Panc1 (cell line): ENCODE measurements around the gene FUT8. TPM values are rescaled to one million over a fixed set of nuclear protein-coding genes. Genes with fewer than 3 reads are reported as not detected.

Experiments used
- ATAC-seq: fragments of 200-7000 bp; cut with Tn5 transposase; 2 replicates; pipeline ENCODE4 v1.9.1; 2020; ENCODE audit warnings: mild to moderate bottlenecking, moderate library complexity
- BruUV-seq: library from RNA; stranded (reverse); fragments of 400-500 nt; replicated peaks from 2 replicates; lab custom pipeline; 2021; lab: Mats Ljungman, UMichigan
- CTCF ChIA-PET: fragments of 300-600 bp; sonication (Branson Sonifier 250); formaldehyde crosslinking; loops from one replicate; lab custom pipeline; 2022; ENCODE audit warnings: antibody characterized with exemption; lab: Charles Lee
- POLR2A ChIA-PET: fragments of 300-600 bp; sonication (Branson Sonifier 250); formaldehyde crosslinking; loops from one replicate; lab custom pipeline; 2022; ENCODE audit warnings: antibody characterized with exemption; lab: Charles Lee
- DNase-seq: peaks from one replicate; pipeline ENCODE4 v3.0.0-alpha.2; 2010; ENCODE audit warnings: low read depth, low spot score
- H3K27ac ChIP-seq: 2 replicates; pipeline ENCODE4 v1.5.1; 2011; ENCODE audit warnings: mild to moderate bottlenecking, low read length, inconsistent platforms
- H3K27me3 ChIP-seq: fragments of 200-500 bp; sonication (Bioruptor generic); 2 replicates; pipeline ENCODE4 v1.6.0; 2014; ENCODE audit warnings: low read length, inconsistent platforms; ENCODE audit not compliant: control insufficient read depth, insufficient read depth
- H3K36me3 ChIP-seq: fragments of 200-500 bp; sonication (Bioruptor generic); 2 replicates; pipeline ENCODE4 v1.5.1; 2014; ENCODE audit warnings: inconsistent platforms, mild to moderate bottlenecking, low read length, moderate library complexity; ENCODE audit not compliant: control insufficient read depth, insufficient read depth
- H3K4me1 ChIP-seq: 2 replicates; pipeline ENCODE4 v1.5.1; 2011; ENCODE audit warnings: inconsistent platforms, mild to moderate bottlenecking, low read length, moderate library complexity; ENCODE audit not compliant: control insufficient read depth, insufficient read depth
- H3K4me3 ChIP-seq, 2 experiments: 2 replicates each; pipeline ENCODE4 v1.5.1; 2011 to 2012; ENCODE audit warnings: low read depth in 2 of 2, low read length in 2 of 2, mild to moderate bottlenecking in 2 of 2, inconsistent platforms in 1 of 2, moderate library complexity in 1 of 2
- H3K9me3 ChIP-seq: fragments of 200-500 bp; sonication (Bioruptor generic); 2 replicates; pipeline ENCODE4 v1.5.1; 2014; ENCODE audit warnings: low read depth, mild to moderate bottlenecking, inconsistent platforms, low read length, moderate library complexity; ENCODE audit not compliant: control insufficient read depth, insufficient read depth
- POLR2AphosphoS5 ChIP-seq: IDR thresholded peaks from 2 replicates; pipeline ENCODE4 v1.6.1; 2012; ENCODE audit warnings: mild to moderate bottlenecking, low read depth, low read length, moderate library complexity
- REST ChIP-seq, 2 experiments: IDR thresholded peaks; 2 replicates each; pipeline ENCODE4 v1.6.1; 2011 to 2012; ENCODE audit warnings: low read depth in 2 of 2, control low read depth in 1 of 2, low read length in 1 of 2, mild to moderate bottlenecking in 1 of 2, moderate library complexity in 1 of 2; ENCODE audit not compliant: insufficient read depth in 1 of 2
- SIN3A ChIP-seq: IDR thresholded peaks from 2 replicates; pipeline ENCODE4 v1.6.1; 2012; ENCODE audit warnings: low read depth, mild to moderate bottlenecking, low read length, moderate library complexity, borderline replicate concordance; ENCODE audit not compliant: insufficient read depth
- TCF7L2 ChIP-seq: IDR thresholded peaks from 2 replicates; pipeline ENCODE4 v1.6.1; 2011; ENCODE audit warnings: mild to moderate bottlenecking, low read depth, low read length, inconsistent platforms
- in situ Hi-C: cut with HindIII; loops from 2 replicates; pipeline ENCODE4 v1.10.0; 2016; ENCODE audit warnings: low sequenced_read_pairs, low pct_unique_long_range_greater_than_20kb
- intact Hi-C: fragments of 100-400 bp; cut with micrococcal nuclease; formaldehyde crosslinking; loops from one replicate; pipeline ENCODE4 v1.10.0; 2022; ENCODE audit not compliant: unreplicated experiment
- total RNA-seq: library from RNA; stranded (reverse); gene quantifications from one replicate; pipeline ENCODE4 v1.2.1, GENCODE V29; 2021; ENCODE audit not compliant: unreplicated experiment
- TF ChIP-seq, protein P1 (sequence below): fragments of 450-650 bp; IDR thresholded peaks from 2 replicates; pipeline ENCODE4 v1.5.1; 2017; ENCODE audit warnings: mild to moderate bottlenecking

The FUT8 gene
- total RNA-seq, 1 experiment from 2014 or later, result 31.4 TPM

- Histone ChIP-seq H3K4me3 (no peak overlapping the region), H3K9me3 (no peaks in the 10 kb centered on the region; the same call in 1 of the 2 replicates), H3K36me3 (no peaks in the 10 kb centered on the region), H3K27ac (no peak overlapping the region), H3K4me1 (no peaks in the 10 kb centered on the region), H3K27me3 (no peaks in the 10 kb centered on the region)
- ATAC-seq, result no peak
- in situ Hi-C loops, result no loop called here
- intact Hi-C loops, result no loop called here
- ChIA-PET CTCF (no interaction called here), POLR2A (no interaction called here)
- BruUV-seq, result no TSS peak
- no peak for TF ChIP-seq POLR2AphosphoS5
- TF ChIP-seq TCF7L2, result no peak
- TF ChIP-seq SIN3A, result no peak
- TF ChIP-seq REST (IDR thresholded peaks at IDR 0.05; ENCODE audit: insufficient read depth in 1 of 2, low read depth in 2 of 2, low read length in 1 of 2), result no peak
- TF ChIP-seq, protein P1, sequence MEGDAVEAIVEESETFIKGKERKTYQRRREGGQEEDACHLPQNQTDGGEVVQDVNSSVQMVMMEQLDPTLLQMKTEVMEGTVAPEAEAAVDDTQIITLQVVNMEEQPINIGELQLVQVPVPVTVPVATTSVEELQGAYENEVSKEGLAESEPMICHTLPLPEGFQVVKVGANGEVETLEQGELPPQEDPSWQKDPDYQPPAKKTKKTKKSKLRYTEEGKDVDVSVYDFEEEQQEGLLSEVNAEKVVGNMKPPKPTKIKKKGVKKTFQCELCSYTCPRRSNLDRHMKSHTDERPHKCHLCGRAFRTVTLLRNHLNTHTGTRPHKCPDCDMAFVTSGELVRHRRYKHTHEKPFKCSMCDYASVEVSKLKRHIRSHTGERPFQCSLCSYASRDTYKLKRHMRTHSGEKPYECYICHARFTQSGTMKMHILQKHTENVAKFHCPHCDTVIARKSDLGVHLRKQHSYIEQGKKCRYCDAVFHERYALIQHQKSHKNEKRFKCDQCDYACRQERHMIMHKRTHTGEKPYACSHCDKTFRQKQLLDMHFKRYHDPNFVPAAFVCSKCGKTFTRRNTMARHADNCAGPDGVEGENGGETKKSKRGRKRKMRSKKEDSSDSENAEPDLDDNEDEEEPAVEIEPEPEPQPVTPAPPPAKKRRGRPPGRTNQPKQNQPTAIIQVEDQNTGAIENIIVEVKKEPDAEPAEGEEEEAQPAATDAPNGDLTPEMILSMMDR, result no peak
- no peak for DNase-seq
Observed at GRCh38 chr14:65718629-65719028, 306.1 kb downstream of the FUT8 start.

DNA sequence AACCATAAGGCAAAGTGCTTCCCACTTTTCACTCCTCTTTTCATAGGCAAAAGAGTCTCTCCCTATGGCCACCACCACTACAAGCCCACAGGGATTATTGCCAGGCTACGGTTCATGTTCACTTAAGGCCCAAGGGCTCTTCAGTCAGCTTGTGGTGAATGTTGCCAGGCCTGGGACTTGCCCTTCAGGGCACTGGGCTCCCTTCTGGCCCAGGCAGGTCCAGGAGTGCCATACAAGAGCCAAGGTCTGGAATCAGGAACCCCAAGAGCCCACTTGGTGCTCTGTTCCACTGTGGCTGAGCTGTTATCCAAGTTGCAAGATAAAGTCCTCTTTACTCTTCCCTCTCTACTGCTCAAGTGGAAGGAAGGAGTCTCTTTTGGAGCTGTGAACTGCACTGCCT, 307.6 kb downstream of the FUT8 start:
- ChIA-PET POLR2A (no interaction called here), CTCF (no interaction called here)
- BruUV-seq, result no TSS peak
- Histone ChIP-seq H3K4me1 (no peaks in the 10 kb centered on the region), H3K27ac (no peak overlapping the region), H3K36me3 (no peaks in the 10 kb centered on the region; the same call in 1 of the 2 replicates), H3K9me3 (no peaks in the 10 kb centered on the region; the same call in 1 of the 2 replicates), H3K4me3 (no peak overlapping the region), H3K27me3 (no peaks in the 10 kb centered on the region)
- DNase-seq, result no peak
- in situ Hi-C loops, result no loop called here
- TF ChIP-seq SIN3A (no peak), REST (IDR thresholded peaks at IDR 0.05; ENCODE audit: insufficient read depth in 1 of 2, low read depth in 2 of 2, low read length in 1 of 2) (no peak), POLR2AphosphoS5 (no peak), TCF7L2 (no peak)
- TF ChIP-seq, protein P1, result no peak
- no peak for ATAC-seq
- intact Hi-C loops, result no loop called here
